H9 (cell line): Measurements from ENCODE around the gene MRGPRF. TPM values are rescaled to one million over a fixed set of nuclear protein-coding genes. Genes with fewer than 3 reads are reported as not detected.

Experiments used
- DNase-seq: peaks from one replicate; pipeline ENCODE4 v3.0.0-alpha.2; 2017
- H2AFZ ChIP-seq: one replicate; pipeline ENCODE4 v1.6.1; 2013; ENCODE audit warnings: mild to moderate bottlenecking, low read length, control low read depth, moderate library complexity
- H2AK5ac ChIP-seq: 2 replicates; pipeline ENCODE4 v1.6.1; 2013; ENCODE audit warnings: low read length, control low read depth, mixed read lengths; ENCODE audit not compliant: insufficient read length
- H2BK120ac ChIP-seq: one replicate; pipeline ENCODE4 v1.6.1; 2013; ENCODE audit warnings: low read depth, mild to moderate bottlenecking, low read length, control low read depth, inconsistent platforms; ENCODE audit not compliant: poor library complexity, severe bottlenecking
- H2BK12ac ChIP-seq: 2 replicates; pipeline ENCODE4 v1.6.1; 2013; ENCODE audit warnings: low read length, control low read depth, mixed read lengths, low read depth; ENCODE audit not compliant: insufficient read length
- H2BK15ac ChIP-seq: 2 replicates; pipeline ENCODE4 v1.6.1; 2013; ENCODE audit warnings: low read depth, low read length, control low read depth
- H2BK20ac ChIP-seq: one replicate; pipeline ENCODE4 v1.6.1; 2013; ENCODE audit warnings: low read depth, mild to moderate bottlenecking, low read length, control low read depth, inconsistent platforms; ENCODE audit not compliant: poor library complexity, severe bottlenecking
- H2BK5ac ChIP-seq: 2 replicates; pipeline ENCODE4 v1.6.1; 2013; ENCODE audit warnings: low read length, control low read depth, mixed read lengths; ENCODE audit not compliant: insufficient read length
- H3K14ac ChIP-seq: 2 replicates; pipeline ENCODE4 v1.6.1; 2013; ENCODE audit warnings: low read length, control low read depth; ENCODE audit not compliant: insufficient read depth
- H3K18ac ChIP-seq: 2 replicates; pipeline ENCODE4 v1.6.1; 2013; ENCODE audit warnings: low read depth, mild to moderate bottlenecking, mixed read lengths, low read length, control low read depth; ENCODE audit not compliant: insufficient read length
- H3K23ac ChIP-seq: 2 replicates; pipeline ENCODE4 v1.6.1; 2013; ENCODE audit warnings: low read length, control low read depth, mixed read lengths, low read depth; ENCODE audit not compliant: insufficient read length
- H3K23me2 ChIP-seq: 2 replicates; pipeline ENCODE4 v1.6.1; 2013; ENCODE audit warnings: low read depth, mild to moderate bottlenecking, mixed read lengths, low read length, control low read depth; ENCODE audit not compliant: insufficient read length, poor library complexity, severe bottlenecking
- H3K27ac ChIP-seq: 2 replicates; pipeline ENCODE4 v1.5.1; 2013; ENCODE audit warnings: low read length, control low read depth, mixed read lengths, low read depth; ENCODE audit not compliant: insufficient read length
- H3K27me3 ChIP-seq: 2 replicates; pipeline ENCODE4 v1.6.1; 2013; ENCODE audit warnings: low read length, control low read depth, inconsistent platforms; ENCODE audit not compliant: insufficient read depth
- H3K4ac ChIP-seq: 2 replicates; pipeline ENCODE4 v1.6.1; 2013; ENCODE audit warnings: low read depth, mild to moderate bottlenecking, control low read depth, inconsistent platforms, low read length, moderate library complexity
- H3K4me1 ChIP-seq: 2 replicates; pipeline ENCODE4 v1.6.1; 2013; ENCODE audit warnings: low read length, control low read depth, inconsistent platforms; ENCODE audit not compliant: insufficient read depth
- H3K4me2 ChIP-seq: 2 replicates; pipeline ENCODE4 v1.6.1; 2013; ENCODE audit warnings: low read length, control low read depth, mixed read lengths; ENCODE audit not compliant: insufficient read length, insufficient read depth
- H3K56ac ChIP-seq: 2 replicates; pipeline ENCODE4 v1.6.1; 2013; ENCODE audit warnings: low read depth, mild to moderate bottlenecking, mixed read lengths, low read length, control low read depth; ENCODE audit not compliant: insufficient read length
- H3K79me1 ChIP-seq: 2 replicates; pipeline ENCODE4 v1.6.1; 2013; ENCODE audit warnings: low read depth, mild to moderate bottlenecking, moderate library complexity, low read length, control low read depth, inconsistent platforms; ENCODE audit not compliant: insufficient read depth, poor library complexity, severe bottlenecking
- H3K79me2 ChIP-seq: 2 replicates; pipeline ENCODE4 v1.6.1; 2013; ENCODE audit warnings: low read length, control low read depth, inconsistent platforms; ENCODE audit not compliant: insufficient read depth
- H3K9ac ChIP-seq: 2 replicates; pipeline ENCODE4 v1.6.1; 2013; ENCODE audit warnings: low read length, control low read depth, mixed read lengths; ENCODE audit not compliant: insufficient read length; ENCODE audit errors: extremely low read depth
- H3K9me3 ChIP-seq: one replicate; pipeline ENCODE4 v1.6.1; 2013; ENCODE audit warnings: low read depth, low read length, inconsistent platforms; ENCODE audit not compliant: control insufficient read depth
- H3T11ph ChIP-seq: one replicate; pipeline ENCODE4 v1.6.1; 2013; ENCODE audit warnings: mild to moderate bottlenecking, low read length, control low read depth, inconsistent platforms
- H4K20me1 ChIP-seq: one replicate; pipeline ENCODE4 v1.6.1; 2013; ENCODE audit not compliant: control insufficient read depth, insufficient read length, insufficient read depth
- H4K5ac ChIP-seq: 2 replicates; pipeline ENCODE4 v1.6.1; 2013; ENCODE audit warnings: low read depth, mild to moderate bottlenecking, mixed read lengths, low read length, control low read depth; ENCODE audit not compliant: insufficient read length
- H4K8ac ChIP-seq: replicated peaks from 2 replicates; pipeline ENCODE4 v1.6.1; 2013; ENCODE audit warnings: low read length, control low read depth, mixed read lengths, low read depth; ENCODE audit not compliant: insufficient read length
- H4K91ac ChIP-seq: 2 replicates; pipeline ENCODE4 v1.6.1; 2013; ENCODE audit warnings: low read depth, mild to moderate bottlenecking, moderate library complexity, mixed read lengths, low read length, control low read depth; ENCODE audit not compliant: insufficient read length
- H3K27ac Mint-ChIP-seq, 3 experiments: 2 replicates in 2 of 3; 3 replicates in 1 of 3; pipeline ENCODE4 v1.8.0; 2020 to 2021; ENCODE audit warnings: mixed read lengths in 3 of 3, mild to moderate bottlenecking in 1 of 3, moderate library complexity in 1 of 3
- H3K27me3 Mint-ChIP-seq: 2 replicates; pipeline ENCODE4 v1.8.0; 2021; ENCODE audit warnings: low read depth, mild to moderate bottlenecking, moderate library complexity, mixed read lengths
- H3K36me3 Mint-ChIP-seq, 3 experiments: 2 replicates in 2 of 3; 3 replicates in 1 of 3; pipeline ENCODE4 v1.8.0; 2020 to 2021; ENCODE audit warnings: low read depth in 3 of 3, mixed read lengths in 3 of 3; ENCODE audit not compliant: insufficient read depth in 1 of 3
- H3K4me1 Mint-ChIP-seq, 2 experiments: 2 replicates each; pipeline ENCODE4 v1.8.0; 2020; ENCODE audit warnings: mixed read lengths in 2 of 2
- H3K4me3 Mint-ChIP-seq, 2 experiments: 2 replicates in 1 of 2; 3 replicates in 1 of 2; pipeline ENCODE4 v1.8.0; 2020 to 2021; ENCODE audit warnings: mild to moderate bottlenecking in 2 of 2, mixed read lengths in 2 of 2, moderate library complexity in 1 of 2
- H3K9me3 Mint-ChIP-seq, 2 experiments: 2 replicates in 1 of 2; 3 replicates in 1 of 2; pipeline ENCODE4 v1.8.0; 2020; ENCODE audit warnings: mild to moderate bottlenecking in 2 of 2, mixed read lengths in 2 of 2, moderate library complexity in 1 of 2
- WGBS: extraction: QIAGEN DNeasy Blood & Tissue Kit; methylation state at CpG from one replicate; pipeline ENCODE4 v1.1.7; 2013; ENCODE audit warnings: missing lambda C conversion rate, low lambda C conversion rate, mixed read lengths; ENCODE audit not compliant: insufficient read length; ENCODE audit errors: extremely low coverage; 5-methylcytosine and 5-hydroxymethylcytosine counted together
- total RNA-seq: library from RNA; stranded (reverse); gene quantifications from 2 replicates; pipeline ENCODE4 v1.2.1, GENCODE V29; 2021
- TF ChIP-seq, protein P1 (sequence below): fragments of 200-600 bp; sonication (generic); conservative IDR thresholded peaks from 3 replicates; pipeline ENCODE4 v1.8.0; 2021; ENCODE audit warnings: antibody characterized with exemption, mild to moderate bottlenecking

MRGPRF gene
- total RNA-seq, 1 experiment from 2014 or later = 4.0 TPM

DNA sequence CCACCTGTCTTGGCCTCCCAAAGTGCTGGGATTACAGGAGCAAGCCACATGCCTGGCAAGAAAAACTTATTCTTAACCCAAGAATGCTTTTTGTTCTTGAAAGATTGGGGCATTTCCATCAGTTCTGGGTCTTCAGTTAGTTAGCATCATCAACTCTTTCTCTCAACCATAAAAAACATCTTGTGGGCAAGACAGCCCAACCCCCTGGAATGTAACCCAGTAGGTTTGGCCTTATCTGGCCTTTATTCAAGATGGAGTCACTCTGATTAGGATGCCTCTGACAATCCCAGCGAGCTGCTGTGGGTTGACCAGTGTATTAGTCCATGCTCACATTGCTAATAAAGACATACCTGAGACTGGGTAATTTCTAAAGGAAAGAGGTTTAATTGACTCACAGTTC, 26.5 kb upstream of the MRGPRF start:
- Histone ChIP-seq H3K79me1 (no peaks in the 10 kb centered on the region), H2BK120ac (no peak overlapping the region), H3K27me3 (no peaks in the 10 kb centered on the region), H2BK12ac (no peak overlapping the region), H3K14ac (no peak overlapping the region), H3K9me3 (no peaks in the 10 kb centered on the region), H3K23ac (no peak overlapping the region), H2AK5ac (no peak overlapping the region), H3K9ac (no peak overlapping the region), H3K4ac (no peak overlapping the region), H3K4me1 (no peaks in the 10 kb centered on the region; the same call in 1 of the 2 replicates), H4K20me1 (no peaks in the 10 kb centered on the region), H4K5ac (no peak overlapping the region), H3K23me2 (no peaks in the 10 kb centered on the region), H3K79me2 (no peaks in the 10 kb centered on the region), H2BK20ac (no peak overlapping the region), H4K91ac (no peak overlapping the region), H4K8ac (no peak overlapping the region), H2BK15ac (no peak overlapping the region), H3K56ac (no peak overlapping the region), H2AFZ (no peak overlapping the region), H3K18ac (no peak overlapping the region), H3K27ac (no peak overlapping the region), H3T11ph (no peak overlapping the region), H2BK5ac (no peak overlapping the region), H3K4me2 (no peak overlapping the region)
- no peak overlapping the region for H3K4me3 Mint-ChIP-seq
- TF ChIP-seq, protein P1, sequence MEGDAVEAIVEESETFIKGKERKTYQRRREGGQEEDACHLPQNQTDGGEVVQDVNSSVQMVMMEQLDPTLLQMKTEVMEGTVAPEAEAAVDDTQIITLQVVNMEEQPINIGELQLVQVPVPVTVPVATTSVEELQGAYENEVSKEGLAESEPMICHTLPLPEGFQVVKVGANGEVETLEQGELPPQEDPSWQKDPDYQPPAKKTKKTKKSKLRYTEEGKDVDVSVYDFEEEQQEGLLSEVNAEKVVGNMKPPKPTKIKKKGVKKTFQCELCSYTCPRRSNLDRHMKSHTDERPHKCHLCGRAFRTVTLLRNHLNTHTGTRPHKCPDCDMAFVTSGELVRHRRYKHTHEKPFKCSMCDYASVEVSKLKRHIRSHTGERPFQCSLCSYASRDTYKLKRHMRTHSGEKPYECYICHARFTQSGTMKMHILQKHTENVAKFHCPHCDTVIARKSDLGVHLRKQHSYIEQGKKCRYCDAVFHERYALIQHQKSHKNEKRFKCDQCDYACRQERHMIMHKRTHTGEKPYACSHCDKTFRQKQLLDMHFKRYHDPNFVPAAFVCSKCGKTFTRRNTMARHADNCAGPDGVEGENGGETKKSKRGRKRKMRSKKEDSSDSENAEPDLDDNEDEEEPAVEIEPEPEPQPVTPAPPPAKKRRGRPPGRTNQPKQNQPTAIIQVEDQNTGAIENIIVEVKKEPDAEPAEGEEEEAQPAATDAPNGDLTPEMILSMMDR = no peak
- no peaks in the 10 kb centered on the region for H3K9me3 Mint-ChIP-seq
- peaks cover 26% of the 10 kb centered on the region in 2 experiments for H3K4me1 Mint-ChIP-seq
- DNase-seq = no peak
- H3K36me3 Mint-ChIP-seq = no peaks in the 10 kb centered on the region
- H3K27ac Mint-ChIP-seq = no peak overlapping the region
- no CpG with 5 or more reads among the region's 1 CpG for WGBS
- no peaks in the 10 kb centered on the region for H3K27me3 Mint-ChIP-seq
